Muscle layer of colon (tissue), 2 donors: ENCODE results near the gene KRT79.
"Not testable (repeated sequence)": the region's sequence is repeated elsewhere in the genome, so short reads cannot be mapped to it uniquely, and the experiment has no call there.

Experiments
- H3K27ac ChIP-seq: one replicate; pipeline ENCODE4 v1.7.0; 2013; ENCODE audit warnings: low read depth, mild to moderate bottlenecking, low read length, moderate library complexity
- H3K27me3 ChIP-seq, 2 donors: one replicate each; pipeline ENCODE4 v1.7.0; 2013; ENCODE audit warnings: low read length in 2 of 2, mild to moderate bottlenecking in 2 of 2; ENCODE audit not compliant: insufficient read depth in 2 of 2, control insufficient read depth in 1 of 2
- H3K36me3 ChIP-seq: one replicate; pipeline ENCODE4 v1.7.0; 2013; ENCODE audit warnings: mild to moderate bottlenecking, low read length; ENCODE audit not compliant: insufficient read depth
- H3K4me1 ChIP-seq: one replicate; pipeline ENCODE4 v1.7.0; 2013; ENCODE audit warnings: mild to moderate bottlenecking, low read length; ENCODE audit not compliant: insufficient read depth
- H3K4me3 ChIP-seq, 2 donors: one replicate each; pipeline ENCODE4 v1.7.0; 2013; ENCODE audit warnings: low read length in 2 of 2, low read depth in 1 of 2, mild to moderate bottlenecking in 1 of 2, moderate library complexity in 1 of 2
- H3K9ac ChIP-seq: one replicate; pipeline ENCODE4 v1.7.0; 2013; ENCODE audit warnings: low read length
- H3K9me3 ChIP-seq: one replicate; pipeline ENCODE4 v1.7.0; 2013; ENCODE audit warnings: mild to moderate bottlenecking, low read length
- donor health status: abdominal sarcoma.
- donor health status: Adenocarcinoma of cecum.

KRT79 gene

DNA sequence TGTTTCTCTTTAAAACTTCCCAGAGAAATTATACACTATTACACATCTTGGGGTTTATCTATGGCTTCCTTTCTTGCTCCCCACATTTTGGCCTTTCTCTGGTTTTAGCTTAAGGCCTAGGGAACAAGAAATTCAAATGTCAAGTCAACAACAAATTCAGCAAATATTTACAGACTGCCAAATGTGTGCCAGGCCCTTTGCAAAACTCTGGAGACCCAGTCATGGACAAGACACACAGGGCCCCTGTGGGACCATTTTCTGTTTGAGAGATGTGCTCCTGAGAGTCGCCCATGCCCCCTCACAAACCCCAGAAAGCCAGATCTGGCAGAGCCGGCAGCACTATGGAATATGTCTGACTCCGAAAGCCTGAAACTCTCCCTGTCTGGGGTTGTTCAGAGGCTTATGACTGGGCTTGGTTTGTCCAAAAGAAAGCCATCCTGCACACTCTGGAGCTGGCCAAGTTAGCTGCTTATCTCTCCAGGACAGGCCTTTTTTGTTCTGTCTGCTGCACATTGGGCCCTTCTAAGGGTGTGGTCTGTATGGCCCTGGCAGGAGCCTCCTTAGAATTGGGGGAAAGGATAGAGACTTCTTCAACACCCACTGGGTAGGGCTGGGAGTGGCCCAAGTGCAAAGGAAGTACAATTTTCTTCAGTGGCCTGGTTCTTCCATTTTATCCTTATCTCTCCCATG is 37.1 kb downstream of the KRT79 start:
- Histone ChIP-seq H3K36me3 (no peaks in the 10 kb centered on the region), H3K27me3 (no peaks in the 10 kb centered on the region), H3K9ac (no peak overlapping the region), H3K9me3 (no peaks in the 10 kb centered on the region), H3K4me1 (no peaks in the 10 kb centered on the region), H3K4me3 (no peak overlapping the region), H3K27ac (no peak overlapping the region)

DNA sequence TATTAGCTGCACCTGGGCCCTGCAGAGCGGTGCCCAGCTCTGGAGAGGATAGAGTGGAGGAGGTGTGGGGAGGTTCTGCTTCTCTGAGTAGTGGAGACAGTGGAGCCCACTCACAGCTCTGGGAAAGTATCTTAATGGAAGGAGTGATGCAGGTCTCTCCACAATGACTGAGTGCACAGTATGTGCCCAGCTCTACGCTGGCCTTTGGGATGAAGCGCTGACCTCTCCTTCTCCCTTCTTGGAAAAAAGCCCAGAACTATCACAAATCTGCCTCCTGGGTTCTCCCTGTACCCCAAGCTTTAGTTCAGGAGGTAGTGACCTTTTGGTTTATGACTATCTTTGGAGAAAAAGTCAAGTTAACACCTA is 37.7 kb downstream of the KRT79 start:
- Histone ChIP-seq H3K9me3 (no peaks in the 10 kb centered on the region), H3K4me3 (no peak overlapping the region), H3K9ac (no peak overlapping the region), H3K4me1 (no peaks in the 10 kb centered on the region), H3K36me3 (no peaks in the 10 kb centered on the region), H3K27ac (no peak overlapping the region), H3K27me3 (peaks cover 0 to under 1% of the 10 kb centered on the region in 2 donors)

DNA sequence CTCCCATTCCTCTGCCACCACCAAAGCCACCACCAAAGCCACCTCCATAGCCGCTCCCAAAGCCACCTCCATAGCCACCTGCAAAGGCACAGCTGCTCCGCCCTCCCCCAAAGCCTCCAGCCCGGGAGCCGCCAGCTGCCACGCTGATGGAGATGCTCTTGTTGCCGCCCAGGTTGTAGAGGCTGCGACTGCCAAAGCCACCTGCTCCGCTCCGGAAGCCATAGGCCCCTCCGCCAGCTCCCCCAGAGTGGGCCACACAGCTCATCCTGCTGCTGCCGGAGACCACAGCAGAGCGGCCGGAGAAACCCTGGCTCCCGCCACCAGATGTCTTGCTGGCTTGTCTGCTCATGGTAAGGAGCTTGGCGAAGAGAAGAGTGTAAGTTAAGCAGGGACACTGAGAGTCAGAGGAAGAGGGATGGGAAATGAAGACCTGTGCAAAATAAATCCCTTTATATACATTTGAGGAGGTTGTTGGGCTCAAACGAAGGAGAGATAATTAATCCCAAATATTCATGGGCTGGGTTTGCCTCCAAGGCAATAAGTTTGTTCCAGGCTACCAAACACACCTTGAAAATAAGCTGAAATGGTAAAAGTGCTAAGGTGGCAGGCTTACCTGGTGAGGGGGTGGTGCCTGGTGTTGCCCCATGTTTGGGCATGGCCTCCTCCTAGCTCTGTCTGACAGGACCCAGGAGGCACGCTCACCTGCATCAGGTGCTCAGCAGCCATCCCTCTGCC is 38.2 kb downstream of the KRT79 start, which contains the start of gene KRT3:
Gene KRT3, minus strand, starts transcription at position 424 of the 735 bp plus-strand sequence. Its CDS starts 75 bp downstream, at position 349.
- Histone ChIP-seq H3K36me3 (no peaks in the 10 kb centered on the region), H3K4me3 (no peak within 1 kb of the TSS), H3K9me3 (no peaks in the 10 kb centered on the region), H3K27ac (no peak within 1 kb of the TSS), H3K4me1 (no peaks in the 10 kb centered on the region), H3K9ac (no peak within 1 kb of the TSS), H3K27me3 (peaks cover 0 to 6% of the 10 kb centered on the region in 2 donors)

DNA sequence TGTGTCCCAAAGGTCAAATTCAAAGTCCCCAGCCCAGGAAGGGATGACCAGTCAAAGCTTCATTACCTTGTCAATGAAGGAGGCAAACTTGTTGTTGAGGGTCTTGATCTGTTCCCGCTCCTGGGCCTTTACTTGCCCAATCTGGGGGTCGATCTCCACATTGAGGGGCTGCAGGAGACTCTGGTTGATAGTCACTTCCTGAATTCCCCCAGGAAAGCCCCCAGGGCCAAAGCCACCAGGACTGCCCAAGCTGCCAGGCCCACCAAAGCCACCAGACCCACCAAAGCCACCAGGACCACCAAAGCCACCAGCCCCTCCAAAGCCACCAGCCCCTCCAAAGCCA is 38.8 kb downstream of the KRT79 start:
- not testable (repeated sequence) for H3K27ac ChIP-seq, H3K4me1 ChIP-seq, H3K9me3 ChIP-seq, H3K4me3 ChIP-seq, H3K9ac ChIP-seq, H3K36me3 ChIP-seq
- H3K27me3 ChIP-seq, result peaks cover 0 to 12% of the 10 kb centered on the region in 2 donors

DNA sequence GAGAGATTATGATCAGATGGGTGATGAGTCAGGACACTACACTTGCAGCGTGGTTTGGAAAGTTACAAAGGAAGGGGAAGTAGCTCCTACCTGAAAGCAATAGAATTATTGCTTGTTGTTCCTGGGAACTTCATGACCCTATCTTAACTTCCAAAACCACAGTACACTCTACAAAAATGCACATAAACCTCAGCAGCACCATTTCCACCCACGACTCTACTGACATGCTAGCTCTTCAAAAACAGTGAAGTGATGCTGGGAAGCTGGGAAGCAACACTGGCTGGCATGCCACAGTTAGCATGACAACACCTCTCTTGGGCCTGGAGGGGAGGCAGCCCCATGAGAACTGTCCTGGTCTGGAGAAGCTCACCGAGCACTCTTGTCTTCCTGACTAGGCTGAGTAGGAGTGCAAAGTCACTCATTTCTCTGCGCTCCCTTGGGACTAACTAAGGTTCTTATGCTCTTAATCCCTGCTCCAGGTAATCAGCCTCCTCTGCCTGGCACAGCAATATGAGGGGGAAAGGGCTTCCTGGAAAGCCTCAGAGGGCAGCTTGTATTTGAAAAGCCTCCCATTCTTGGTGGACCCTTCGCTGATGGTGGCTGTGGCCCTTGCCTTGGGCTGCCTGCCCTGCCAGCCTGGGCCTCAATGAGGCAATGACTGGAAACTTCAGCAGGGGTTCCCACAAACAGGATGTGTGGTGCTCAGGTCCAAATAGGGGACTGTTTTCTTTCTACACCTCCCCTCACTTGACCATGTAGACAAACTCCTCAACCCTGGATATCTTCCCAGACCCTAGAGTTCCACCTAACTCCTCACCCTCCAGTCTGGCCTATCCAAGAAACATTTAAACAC is 39.4 kb downstream of the KRT79 start:
- no peaks in the 10 kb centered on the region for H3K9me3 ChIP-seq
- H3K4me1 ChIP-seq, result peaks cover 3% of the 10 kb centered on the region
- peaks cover 0 to 18% of the 10 kb centered on the region in 2 donors for H3K27me3 ChIP-seq
- no peaks in the 10 kb centered on the region for H3K36me3 ChIP-seq
- no peak overlapping the region for H3K4me3 ChIP-seq
- H3K9ac ChIP-seq, result no peak overlapping the region
- no peak overlapping the region for H3K27ac ChIP-seq

DNA sequence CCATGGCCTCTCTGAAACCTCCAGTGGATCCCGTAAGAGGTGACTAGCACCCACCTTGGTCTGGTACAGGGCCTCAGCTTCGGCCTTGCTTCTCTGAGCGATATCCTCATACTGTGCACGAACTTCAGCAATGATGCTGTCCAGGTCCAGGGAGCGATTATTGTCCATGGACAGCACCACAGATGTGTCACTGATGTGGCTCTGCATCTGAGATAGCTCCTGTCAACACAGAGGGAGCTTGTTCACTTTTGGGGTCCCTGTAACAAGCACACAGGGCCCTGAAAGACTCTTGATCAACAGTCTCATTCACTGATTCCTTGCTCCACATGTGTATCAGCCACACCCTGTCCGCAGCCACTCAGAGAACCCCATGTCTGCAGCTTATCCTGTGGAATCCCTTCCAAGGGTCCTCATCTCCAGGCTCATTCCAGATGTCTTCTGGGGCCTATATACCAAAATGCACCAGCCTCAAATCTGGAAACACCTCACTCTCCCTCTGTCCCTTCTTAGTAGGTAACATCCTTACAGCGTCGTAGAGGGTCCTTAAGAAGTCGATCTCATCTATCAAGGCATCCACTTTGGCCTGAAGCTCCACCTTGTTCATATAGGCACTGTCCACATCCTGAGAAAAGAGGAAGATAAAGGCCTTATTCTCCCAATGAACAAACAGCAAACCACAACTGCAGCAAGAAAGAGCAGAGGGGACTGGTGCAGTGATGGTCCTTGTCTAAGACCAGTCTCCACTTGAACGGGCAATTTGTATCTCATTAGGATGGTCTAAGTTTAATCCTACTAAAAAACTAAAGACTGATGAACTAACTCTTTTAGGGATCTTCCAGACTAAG is 41.7 kb downstream of the KRT79 start:
- Histone ChIP-seq H3K27me3 (peaks cover 0 to 23% of the 10 kb centered on the region in 2 donors), H3K27ac (no peak overlapping the region), H3K36me3 (no peaks in the 10 kb centered on the region), H3K9ac (no peak overlapping the region), H3K4me1 (peaks cover 3% of the 10 kb centered on the region), H3K9me3 (no peaks in the 10 kb centered on the region), H3K4me3 (no peak overlapping the region)

DNA sequence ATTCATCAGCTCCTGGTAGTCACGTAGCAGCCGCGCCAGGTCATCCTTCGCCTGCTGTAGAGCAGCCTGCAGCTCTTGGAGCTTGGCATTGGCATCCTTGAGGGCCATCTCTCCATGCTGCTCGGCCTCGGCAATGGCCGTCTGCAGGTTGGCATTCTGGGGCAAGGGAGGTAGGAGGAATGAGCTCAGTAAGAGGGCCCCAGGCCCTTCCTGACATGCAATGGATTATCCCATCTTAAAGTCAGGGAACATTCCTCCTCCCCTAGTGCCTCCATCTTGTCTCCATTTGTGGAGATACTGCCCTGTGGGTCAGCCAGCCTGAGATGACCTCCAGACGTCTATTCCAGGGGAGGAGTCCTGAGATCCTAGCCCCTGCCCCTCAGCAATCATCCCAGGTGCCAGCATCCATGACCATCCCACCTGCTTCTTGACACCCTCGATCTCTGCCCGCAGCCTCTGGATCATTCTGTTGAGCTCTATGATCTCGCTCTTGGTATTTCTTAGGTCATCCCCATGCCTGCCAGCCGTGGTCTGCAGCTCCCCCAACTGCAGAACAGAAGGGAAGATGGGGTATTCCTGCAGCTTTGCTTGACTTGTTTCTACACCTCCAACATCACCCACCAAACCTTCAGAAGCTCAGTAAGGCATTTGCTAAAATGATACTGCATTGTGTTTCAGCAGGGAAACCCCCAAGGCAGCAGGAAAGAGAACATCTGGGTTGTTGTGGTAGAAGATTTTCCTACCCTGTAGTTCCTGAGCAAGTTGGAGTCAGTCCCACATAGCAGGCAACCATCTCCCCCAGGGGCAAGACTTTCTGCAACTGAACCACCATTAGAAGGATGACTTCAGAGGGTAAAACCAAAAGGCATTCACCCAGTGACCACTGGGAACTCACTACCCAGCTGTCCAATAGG is 42.6 kb downstream of the KRT79 start:
- Histone ChIP-seq H3K36me3 (no peaks in the 10 kb centered on the region), H3K27me3 (peaks cover 0 to 23% of the 10 kb centered on the region in 2 donors), H3K9ac (no peak overlapping the region), H3K9me3 (no peaks in the 10 kb centered on the region), H3K27ac (no peak overlapping the region), H3K4me1 (peaks cover 3% of the 10 kb centered on the region), H3K4me3 (no peak overlapping the region)

DNA sequence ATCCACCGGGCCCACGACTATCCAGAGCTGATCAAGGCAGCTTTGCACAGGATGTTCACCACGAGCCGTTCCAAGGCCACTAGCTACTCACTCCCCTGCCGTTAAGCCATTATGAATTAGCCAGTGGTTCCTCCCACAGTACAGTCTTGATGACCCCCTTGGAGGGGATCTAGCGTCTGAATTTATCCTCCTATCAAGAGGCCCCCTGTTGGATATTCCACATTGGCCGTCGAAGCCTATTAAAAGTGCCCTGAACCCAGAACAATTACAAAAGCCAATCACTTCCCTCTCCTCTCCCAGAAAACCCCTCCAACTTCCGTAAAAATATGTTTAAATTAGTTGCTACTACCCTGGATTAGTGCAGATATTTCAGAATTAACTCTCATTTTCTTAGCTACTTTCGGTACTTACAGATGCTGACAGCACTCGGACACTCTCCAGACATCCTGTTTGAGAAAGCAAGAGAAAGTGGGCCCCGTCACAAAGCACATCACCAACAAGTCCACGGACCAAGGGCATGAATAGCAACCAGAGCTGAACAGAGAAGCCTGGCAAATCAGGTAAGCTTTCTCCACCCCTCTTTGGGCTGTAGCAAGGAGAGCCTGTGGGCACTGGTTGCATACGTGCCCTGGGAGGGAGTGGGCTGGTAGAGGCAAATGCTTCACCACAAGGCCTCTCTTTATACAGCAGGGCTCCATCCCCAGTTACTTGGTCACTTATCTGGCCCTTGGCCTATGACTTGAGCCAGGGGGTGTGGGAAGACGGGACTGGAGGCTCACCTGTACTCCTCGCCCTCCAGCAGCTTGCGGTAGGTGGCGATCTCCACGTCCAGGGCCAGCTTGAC is 43.5 kb downstream of the KRT79 start:
- Histone ChIP-seq H3K4me3 (no peak overlapping the region), H3K27ac (no peak overlapping the region), H3K9me3 (no peaks in the 10 kb centered on the region), H3K9ac (no peak overlapping the region), H3K27me3 (peaks cover 0 to 23% of the 10 kb centered on the region in 2 donors), H3K4me1 (peaks cover 3% of the 10 kb centered on the region), H3K36me3 (no peaks in the 10 kb centered on the region)

DNA sequence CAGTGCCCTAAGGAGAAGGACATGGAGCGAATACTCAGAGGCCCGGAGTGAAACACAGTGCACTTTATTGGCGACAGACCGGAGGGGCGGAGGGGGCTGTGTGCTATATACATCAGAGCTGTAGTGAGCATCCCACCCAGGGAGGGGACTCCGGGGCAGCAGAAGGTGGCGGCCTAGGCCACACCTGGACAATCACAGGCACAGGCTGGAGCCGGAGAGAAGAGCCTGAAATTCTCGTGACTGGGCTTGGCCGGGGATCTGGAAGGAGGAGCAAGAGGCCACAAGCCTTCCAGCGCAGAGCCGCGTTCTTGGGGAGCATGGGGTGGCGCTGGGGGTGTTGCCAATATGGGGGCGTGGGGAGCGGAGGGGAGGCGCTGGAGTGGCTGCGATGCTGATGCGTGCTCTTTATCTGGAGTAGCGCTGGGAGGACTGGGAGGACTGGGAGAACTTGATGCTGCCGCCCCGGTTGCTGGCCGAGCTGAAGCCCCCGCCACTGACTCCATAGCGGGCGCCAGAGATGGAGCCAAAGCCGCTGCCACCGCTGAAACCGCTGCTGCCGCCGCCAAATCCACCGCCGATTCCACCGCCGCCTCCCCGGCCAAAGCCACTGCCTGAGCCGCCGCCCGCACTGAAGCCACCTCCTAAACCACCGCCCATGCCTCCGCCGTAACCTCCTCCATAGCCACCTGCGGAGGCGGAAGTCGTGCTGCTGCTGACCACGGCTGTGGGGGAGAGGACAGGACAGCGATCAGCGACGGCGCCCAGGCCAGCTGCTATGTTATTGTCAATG is 44.3 kb downstream of the KRT79 start:
- Histone ChIP-seq H3K4me1 (peaks cover 3% of the 10 kb centered on the region), H3K9me3 (no peaks in the 10 kb centered on the region), H3K36me3 (no peaks in the 10 kb centered on the region), H3K27ac (no peak overlapping the region), H3K4me3 (no peak overlapping the region), H3K9ac (no peak overlapping the region), H3K27me3 (peaks cover 0 to 23% of the 10 kb centered on the region in 2 donors)
